Epithelial cell of esophagus (primary cell): ENCODE data around the gene GPSM1.

Experiments used
- DNase-seq: peaks from one replicate; pipeline ENCODE4 v3.0.0; 2010; ENCODE audit warnings: low read depth
- H3K4me3 ChIP-seq: 2 replicates; pipeline ENCODE4 v1.5.1; 2011; ENCODE audit warnings: mild to moderate bottlenecking, low read length, control low read depth
- CTCF ChIP-seq: IDR thresholded peaks from 2 replicates; pipeline ENCODE4 v1.5.1; 2011; ENCODE audit warnings: low read depth, mild to moderate bottlenecking, low read length, control low read depth, inconsistent platforms; ENCODE audit not compliant: insufficient read depth; ENCODE audit errors: missing control alignments

The GPSM1 gene

GRCh38 chr9:136365775-136366222 is 38.5 kb downstream of the GPSM1 start:
- no peak overlapping the region for H3K4me3 ChIP-seq
- TF ChIP-seq CTCF, result no peak
- no peak for DNase-seq

GRCh38 chr9:136366826-136367225 is 39.5 kb downstream of the GPSM1 start:
- DNase-seq, result no peak
- H3K4me3 ChIP-seq, result no peak overlapping the region
- no peak for TF ChIP-seq CTCF

GRCh38 chr9:136367296-136368145 is 40.2 kb downstream of the GPSM1 start:
- TF ChIP-seq CTCF, result no peak
- DNase-seq, result no peak

GRCh38 chr9:136368190-136368589 is 40.9 kb downstream of the GPSM1 start:
- no peak for DNase-seq
- no peak overlapping the region for H3K4me3 ChIP-seq
- TF ChIP-seq CTCF, result no peak

More at GRCh38 chr9:136367296-136368145, 40.2 kb downstream of the GPSM1 start:
- H3K4me3 ChIP-seq, result no peak overlapping the region

- TF ChIP-seq CTCF, result no peak
- no peak for DNase-seq
- H3K4me3 ChIP-seq, result no peak overlapping the region
Measured at GRCh38 chr9:136370037-136370436, 42.7 kb downstream of the GPSM1 start.

- no peak for TF ChIP-seq CTCF
- DNase-seq, result no peak
- H3K4me3 ChIP-seq, result no peak overlapping the region
Measured at GRCh38 chr9:136370687-136371532, 43.6 kb downstream of the GPSM1 start.
